ENCODE results near the gene TTC34.
A peak's percentile ranks its signal among the peaks of the same experiment; 100 is the strongest.
"Not testable (repeated sequence)": the region's sequence is repeated elsewhere in the genome, so short reads cannot be mapped to it uniquely, and the experiment has no call there.

Gene TTC34

DNA sequence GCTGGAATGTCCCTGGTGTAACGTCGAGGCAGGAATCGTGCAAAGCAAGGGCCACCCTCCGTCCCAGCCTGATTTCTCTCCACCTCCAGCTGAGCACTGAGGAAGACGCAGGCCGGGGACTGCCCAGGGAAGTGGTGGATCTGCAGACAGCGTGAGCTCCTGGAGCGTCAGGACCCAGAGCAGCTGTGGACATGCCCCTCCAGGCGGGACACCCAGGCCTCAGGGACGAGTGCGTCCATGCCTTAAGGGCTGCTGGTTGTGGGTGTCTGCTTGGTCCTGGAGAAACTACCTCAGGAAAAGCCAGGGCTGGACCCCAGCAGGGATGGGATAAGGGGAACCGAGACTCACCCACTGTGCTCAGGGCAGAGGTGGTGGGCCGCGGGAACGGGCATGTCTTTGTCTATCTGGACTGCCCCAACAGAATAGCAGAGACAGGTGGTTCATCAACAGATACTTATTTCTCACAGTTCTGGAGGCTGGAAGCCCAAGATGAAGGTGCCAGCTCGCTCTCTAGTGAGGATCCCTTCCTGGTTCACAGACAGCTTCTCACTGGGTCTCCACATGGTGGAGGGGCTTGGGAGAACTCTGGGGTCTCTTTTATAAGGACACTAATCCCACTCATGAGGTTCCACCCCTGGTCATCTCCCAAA lies 162.9 kb downstream of the TTC34 start:
- peak in 1 of 2 experiments; percentile 8 for DNase-seq

DNA sequence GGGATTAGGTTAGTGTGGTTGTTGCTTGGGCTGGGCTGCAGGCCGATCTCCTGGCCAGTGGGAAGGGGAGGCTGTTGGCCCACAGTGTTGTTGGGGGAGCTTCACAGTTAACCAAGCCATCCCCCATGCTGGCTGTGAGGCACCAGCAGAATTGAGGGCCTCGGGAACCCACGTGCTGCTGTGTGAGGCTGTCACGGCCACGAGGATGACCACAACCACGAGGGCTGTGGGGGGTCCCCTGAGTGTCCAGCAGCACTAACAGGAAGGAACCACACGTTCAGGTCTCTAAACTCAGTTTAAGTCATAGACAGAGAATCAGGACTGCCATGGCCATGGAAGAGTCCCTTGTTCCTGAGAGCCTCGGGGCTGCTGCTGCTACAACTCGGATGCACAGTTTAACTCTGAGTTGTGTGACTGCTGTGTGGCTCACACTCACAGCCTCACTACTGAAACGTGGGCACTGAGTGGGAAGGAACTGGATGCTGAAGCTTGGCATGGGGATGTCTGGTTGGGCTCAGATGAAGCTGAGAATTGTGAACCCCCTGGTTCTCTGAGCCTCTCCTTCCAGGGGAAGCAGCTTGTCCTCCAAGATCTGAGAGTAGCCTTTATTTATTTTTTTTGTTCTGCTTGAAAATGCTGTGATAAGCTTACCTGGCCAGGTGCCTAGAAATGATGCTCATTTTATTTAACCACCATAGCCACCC lies 163.9 kb downstream of the TTC34 start:
- peak in 1 of 2 experiments; percentile 14 for DNase-seq

DNA sequence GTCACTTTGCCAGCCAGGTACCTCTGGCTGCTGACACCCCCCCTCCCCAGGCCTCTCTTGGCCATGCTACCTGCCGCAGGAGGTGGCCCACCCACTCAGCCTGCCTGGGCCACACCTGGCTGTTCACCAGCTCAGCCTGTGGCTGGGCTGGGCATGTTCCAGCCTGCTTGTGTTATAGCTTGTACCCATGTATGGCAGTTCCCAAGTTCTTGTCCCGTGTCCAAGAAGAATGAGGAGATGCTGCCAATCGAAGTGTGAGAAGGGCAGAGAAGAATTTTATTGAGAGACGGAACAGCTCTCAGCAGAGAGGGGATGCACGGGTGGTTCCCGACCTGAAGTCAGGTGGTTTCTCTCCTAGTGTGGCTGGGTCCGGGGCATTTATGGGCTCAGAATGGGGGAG lies 164.8 kb downstream of the TTC34 start:
- peak; percentile 11 for DNase-seq

DNA sequence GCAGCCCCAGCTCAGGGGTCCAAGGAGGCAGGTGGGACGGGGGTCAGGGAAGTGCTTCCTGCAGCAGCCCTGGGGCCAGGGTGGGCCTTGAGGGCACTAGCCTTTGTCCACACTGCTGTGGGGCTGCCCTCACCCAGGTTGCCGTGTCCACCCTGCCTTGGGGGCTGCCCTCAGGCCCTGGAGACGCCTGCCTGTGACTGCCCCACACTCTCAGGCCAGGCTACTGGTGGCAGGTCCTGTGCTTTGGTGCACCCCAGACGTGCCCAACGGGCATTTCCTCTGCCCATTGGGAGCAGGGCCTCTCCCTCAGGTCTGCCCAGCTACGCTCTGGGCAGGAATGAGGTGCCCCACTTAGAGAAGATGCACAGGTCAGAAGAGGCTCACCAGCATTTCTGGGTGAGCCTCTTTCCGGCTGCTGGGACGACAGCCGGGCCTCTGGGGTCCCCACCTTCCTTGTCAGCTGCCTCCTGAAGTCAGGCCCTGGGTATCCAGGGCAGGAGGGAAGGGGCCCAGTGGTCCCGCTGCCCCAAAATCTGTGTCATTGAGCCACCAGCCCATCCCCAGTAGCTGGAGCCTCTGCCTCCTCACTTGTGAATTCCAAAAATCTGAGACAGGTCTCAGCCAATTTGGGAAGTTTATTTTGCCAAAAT lies 166.0 kb downstream of the TTC34 start:
- peak; percentile 13 for DNase-seq

DNA sequence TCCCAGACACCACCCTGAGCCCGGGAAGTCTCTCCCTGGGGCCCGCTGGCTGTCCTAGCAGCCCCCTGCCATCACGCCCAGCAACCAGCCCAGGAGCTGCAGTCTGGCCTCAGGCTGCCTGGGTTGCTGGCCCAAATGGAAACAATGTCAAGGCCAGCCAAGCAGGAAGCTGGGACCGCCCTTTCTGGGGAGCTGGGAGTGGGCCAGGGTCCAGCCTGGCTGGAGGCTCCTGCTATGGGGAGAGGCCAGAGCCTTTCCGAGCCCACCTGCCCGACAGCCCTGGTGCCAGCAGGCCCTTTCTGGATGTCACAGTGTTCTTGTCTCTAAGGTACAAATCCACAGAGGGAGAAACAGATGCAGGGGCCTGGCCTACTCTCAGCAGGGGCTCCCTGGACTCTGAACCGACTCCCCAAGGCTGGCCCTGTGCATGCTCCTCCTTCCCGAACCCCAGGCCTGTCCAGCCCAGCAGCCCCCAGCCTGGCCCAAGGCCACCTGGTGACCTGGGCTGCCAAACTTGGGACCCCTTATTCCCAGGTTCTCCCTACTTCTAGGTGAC lies 167.5 kb downstream of the TTC34 start:
- DNase-seq = peak in 1 of 2 experiments; percentile 11

DNA sequence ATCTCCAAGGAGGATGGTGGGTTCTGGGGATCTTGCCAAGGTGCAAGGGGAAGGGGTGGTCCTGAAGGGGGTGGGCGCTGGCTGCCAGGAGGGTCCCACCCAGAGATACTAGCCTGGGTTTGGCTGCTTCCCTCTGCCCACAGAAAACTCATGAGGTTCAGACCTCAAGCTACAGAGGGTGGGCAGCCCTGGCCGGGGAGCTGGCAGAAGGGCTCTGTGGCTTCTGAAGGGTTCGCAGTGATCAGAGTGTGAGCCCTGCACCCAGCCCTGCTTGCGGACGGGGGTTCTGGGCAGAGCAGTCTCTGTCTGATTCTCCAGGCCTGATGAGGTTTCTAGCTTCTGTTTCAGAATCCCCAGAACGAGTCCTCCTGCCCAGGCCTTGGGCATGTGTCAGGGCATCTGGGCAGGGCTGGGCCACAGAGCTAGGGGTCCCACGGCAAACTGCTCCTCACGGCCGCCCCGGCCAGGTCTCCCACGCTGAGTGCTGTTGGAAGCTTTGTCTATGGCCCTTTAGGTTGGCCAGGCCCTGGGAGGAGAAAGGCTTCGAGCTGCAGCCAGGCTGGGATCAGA lies 168.0 kb downstream of the TTC34 start:
- DNase-seq = peak in 1 of 2 experiments; percentile 10

DNA sequence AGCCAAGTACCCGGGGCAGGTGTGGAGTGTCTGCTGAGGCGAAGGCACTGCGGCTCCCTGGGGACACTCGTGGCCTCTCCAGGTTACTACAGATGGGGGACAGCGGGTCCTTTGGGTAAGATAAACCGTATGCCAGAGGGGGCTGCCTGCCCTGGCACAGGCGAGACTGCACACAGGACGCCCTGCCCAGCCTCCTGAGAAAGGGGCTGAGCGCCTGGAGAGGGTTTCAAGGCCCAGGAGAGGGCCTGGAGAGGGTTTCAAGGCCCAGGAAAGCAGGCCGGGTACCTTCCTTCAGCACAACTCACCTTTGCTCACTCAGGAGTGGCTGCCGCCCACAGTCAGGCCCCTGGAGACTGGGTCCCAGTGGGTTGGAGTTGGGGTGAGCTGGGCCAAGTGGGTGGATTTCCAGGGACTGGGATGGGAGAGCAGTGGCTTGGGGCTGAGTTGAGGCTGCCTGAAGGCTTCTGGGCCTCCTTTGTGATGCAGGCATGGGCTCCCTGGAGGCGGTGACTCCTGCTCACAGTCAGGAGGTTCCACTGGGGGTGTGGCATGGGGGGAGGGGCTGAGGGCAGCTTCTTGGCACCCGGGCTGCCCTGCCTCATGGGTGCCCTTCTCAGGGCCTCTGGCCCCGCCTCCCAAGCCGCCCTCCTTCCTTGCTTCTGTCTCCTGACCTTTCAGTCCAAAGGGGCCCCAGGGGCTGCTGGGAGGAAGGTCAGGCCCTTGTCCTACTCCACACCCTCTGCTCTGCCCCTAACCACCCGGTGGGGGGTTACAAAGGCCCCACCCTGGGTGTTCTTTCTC lies 168.7 kb downstream of the TTC34 start, which contains the start of gene MMEL1:
MMEL1 (minus strand) TSS at position 456 of the 801 bp plus-strand sequence. CDS start 3,532 bp downstream, outside the sequence.
- no peak for DNase-seq

DNA sequence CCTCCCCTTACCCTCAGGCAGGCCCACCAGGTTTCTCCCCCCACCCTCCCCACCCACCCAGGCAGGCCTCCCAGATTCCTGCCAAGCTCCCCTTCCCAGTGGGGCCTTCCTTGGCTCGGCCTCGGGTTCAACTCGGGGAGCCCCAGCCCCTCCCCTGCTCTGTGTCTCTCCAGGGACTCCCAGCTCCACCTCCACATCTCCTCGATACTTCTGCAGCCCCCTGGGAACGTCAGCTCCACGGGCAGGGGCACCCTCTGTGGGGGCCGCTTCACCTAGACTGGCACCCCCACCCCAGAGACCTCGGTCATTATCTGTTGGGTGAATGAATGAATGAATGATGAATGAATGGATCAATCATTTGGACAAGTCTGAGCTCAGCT lies 169.5 kb downstream of the TTC34 start:
- no peak for DNase-seq

DNA sequence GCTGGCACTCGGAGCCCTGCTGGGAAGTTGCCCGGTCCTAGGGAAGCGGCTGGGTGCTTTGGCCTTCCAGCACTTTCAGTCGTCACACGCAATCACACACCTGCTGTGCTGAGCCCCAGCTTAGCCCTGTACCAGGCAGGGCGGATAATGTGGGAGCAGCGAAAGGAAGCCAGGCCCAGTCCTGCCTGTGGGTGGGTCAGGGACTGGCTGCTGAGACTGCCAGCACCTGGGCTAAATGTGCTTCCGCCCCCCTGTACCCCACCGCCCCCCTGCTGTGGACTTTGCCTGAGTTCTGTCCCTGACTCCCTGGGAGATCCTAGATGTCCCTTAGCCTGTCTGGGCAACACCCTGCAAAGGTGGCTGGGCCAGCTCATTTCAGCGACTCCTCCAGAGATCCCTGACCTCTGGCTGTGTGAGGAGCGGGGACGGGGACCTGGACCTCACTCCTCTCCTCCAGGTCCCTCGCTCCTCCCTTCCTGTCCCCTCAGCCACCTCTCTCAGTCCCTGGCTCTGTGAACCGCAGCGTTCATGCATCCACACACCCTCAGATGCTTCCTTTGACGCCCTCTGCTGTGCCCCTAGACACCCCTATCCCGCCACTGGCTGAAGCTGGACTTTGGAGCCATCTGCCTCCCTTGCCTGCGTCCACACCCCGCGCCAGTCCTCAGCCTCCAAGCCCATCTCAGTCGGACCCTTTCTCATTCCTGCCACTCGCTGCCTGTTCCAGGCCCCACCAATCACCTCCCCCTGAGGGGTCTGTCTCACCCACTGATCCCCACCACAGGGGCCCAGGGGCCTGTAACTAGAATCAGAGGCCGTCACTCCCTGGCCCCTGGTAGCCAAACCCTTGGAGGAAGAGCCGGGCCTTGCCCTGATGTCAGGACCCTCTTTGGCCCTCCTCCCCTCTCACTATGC lies 170.1 kb downstream of the TTC34 start:
- DNase-seq = no peak

DNA sequence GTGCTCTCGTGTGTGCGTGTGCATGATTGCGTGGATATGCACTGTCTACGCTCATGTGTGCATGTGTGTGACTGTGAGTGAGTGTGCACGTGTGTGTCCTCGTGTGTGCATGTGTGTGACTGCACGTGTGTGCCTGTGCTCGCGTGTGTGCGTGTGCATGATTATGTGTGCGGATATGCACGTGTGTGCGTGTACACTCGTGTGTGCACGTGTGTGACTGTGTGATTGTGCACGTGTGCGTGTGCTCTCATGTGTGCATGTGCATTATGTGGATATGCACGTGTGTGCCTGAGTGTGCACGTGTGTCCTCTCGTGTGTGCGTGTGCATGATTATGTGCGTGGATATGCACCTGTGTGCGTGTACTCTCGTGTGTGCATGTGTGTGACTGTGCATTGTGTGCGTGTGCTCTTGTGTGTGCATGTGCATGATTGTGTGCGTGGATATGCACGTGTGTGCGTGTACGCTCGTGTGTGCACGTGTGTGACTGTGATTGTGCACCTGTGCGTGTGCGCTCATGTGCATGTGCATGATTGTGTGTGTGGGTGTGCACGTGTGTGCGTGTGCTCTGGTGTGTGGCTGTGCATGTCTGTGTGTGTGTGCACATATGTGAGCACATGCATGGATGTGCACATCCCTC lies 170.9 kb downstream of the TTC34 start:
- no peak for DNase-seq

DNA sequence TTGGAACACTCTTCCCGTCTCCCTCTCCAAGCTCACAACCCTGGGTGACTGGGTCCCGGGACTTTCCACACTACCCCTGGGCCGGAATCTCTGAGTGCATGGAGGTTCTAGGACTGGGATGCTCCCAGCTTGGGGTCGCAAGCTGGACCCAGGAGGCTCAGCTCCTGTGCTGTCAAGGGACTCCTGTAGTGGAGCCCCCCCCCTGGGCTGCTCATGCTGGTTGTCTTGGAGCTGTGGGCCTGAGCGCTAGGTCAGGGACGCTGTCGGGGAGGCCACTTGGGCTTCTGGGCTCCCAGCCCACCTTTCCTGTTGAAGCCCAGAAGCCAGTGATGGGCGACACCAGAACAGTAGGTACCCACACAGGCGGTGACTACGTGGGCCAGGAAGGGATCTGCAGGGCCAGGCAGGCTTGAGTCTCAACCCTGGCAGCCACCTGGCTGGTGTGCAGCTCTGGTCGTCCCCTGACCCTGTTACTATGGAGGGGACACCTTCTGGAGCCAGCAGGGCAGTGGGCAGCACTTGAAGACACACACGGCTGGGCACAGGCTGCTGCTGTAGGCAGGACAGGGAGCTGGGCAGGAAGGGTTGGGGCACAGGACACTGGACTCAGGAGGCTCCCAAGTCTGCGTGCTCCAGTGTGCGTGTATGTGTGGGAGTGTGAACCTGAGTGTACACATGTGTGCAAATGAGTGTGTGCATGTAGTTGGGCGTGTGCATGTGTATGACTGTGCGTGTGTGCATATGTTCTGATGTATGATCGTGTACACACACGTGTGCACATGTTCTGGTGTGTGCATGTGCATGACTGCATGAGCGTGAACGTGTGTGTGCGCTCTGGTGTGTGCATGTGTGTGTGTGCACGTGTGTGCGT lies 171.6 kb downstream of the TTC34 start:
- no peak for DNase-seq

DNA sequence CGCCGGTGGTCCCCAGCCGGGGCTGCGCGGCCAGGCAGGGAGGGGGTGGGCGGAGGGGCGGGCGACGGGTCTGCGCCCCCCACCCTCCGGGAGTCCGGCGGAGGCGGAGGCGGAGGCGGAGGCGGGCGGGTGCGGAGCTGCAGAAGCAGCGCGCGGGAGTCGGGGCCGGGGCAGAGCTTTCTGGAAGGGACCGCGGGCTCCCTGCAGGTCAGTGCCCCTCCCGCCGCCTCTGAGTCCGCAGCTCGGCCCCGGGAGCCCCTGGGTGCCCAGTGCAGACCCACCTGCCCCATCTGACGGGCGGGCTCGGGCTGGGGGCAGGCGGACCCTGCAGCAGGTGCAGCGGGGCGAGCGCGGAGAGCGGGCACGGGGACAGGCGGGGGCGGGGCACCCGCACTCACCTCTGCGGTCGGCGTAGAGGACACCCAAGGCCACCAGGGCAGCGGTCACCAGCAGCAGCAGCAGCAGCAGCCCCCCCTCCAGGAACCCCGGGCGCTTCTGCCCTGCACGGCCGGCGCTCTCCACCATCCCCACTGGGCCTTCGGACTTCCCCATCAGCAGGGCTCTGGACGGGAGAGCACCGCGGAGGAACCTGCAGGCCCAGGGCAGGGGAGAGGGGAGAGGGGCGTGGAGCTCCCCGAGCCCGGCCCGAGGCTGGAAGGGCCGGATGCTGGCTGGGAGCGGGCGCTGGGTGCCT lies 172.4 kb downstream of the TTC34 start:
- no peak for DNase-seq

DNA sequence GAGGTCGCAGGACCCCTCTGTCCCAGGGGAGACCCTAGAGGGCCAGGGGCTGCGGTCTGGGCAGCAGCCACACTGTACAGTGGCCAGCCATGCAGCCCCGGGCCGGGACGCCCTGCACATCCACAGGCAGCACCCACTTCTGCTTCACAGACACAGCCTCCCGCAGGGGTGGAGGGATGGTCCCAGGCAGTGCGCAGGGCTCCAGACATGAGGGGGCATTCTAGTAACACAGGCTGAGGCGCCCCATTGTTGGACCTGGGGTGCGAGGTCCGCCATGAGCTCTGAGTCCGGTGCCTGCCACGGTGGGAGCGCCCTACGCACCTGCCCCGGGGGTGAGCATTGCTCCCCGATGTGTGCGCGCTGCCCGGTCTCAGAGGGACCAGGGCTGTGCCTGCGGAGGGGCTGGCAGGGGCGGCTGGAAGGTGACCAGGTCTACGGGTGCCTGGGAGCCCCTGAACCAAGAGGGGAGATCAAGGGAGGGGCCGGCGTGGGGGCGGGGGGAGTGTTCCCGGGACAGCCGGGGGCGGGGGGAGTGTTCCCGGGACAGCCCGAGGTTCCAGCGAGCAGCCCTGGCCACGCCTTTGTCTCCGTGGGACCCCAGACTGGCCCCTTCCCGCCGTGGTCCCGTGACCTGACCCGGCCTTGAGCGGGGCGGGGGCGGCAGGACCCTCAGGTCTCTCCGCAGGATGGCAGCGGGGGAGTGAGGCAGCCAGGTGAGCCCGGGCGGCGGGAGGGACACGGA lies 173.1 kb downstream of the TTC34 start:
- DNase-seq = no peak

DNA sequence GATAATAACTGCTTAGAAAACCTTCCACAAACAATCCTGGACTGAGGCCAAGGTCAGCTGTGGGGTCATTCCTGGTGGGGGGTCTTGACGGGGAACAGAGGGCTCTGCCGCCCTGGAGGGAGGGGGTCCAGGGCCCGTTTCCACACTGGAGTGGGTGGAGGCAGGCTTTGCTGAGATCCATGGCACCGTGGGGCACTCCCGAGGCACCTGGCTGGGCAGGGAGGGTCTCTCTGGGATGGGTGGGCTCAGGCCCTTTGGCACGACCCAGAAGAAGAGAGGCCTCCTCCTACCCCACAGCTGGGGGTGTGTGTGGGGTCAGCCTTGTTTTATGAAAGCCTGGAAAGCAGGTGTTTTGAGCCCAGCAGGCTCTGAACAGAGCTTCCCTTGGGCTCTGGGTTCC lies 173.7 kb downstream of the TTC34 start:
- no peak for DNase-seq

DNA sequence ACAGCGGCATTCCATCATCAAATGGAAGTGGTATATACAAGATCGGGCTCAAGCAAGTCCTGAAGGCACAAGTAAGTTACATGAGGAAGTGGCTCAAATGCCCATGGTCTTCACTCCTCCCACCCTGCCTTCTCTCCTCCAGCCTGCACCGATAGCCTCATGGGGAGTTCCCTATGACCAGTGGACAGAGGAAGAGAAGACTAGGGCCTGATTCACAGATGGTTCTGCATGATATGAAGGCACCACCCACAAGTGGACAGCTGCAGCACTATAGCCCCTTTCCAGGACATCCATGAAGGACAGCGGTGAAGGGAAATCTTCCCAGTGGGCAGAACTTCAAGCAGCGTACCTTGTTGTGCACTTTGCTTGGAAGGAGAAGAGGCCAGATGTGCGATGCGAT lies 175.7 kb downstream of the TTC34 start:
- not testable (repeated sequence) for DNase-seq

DNA sequence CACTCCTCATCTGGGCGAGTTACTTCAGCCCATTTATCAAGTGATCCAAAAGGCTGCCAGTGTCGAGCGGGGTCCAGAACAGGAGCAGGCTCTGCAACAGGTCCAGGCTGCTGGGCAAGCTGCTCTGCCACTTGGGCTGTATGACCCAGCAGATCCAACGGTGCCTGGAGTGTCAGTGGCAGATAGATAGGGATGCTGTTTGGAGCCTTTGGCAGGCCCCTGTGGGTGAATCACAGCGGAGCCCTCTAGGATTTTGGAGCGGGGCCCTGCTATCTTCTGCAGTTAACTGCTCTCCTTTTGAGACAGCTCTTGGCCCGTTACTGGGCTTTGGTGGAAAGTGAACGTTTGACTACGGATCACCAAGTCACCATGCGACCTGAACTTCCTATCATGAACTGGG lies 176.2 kb downstream of the TTC34 start:
- DNase-seq = no peak

DNA sequence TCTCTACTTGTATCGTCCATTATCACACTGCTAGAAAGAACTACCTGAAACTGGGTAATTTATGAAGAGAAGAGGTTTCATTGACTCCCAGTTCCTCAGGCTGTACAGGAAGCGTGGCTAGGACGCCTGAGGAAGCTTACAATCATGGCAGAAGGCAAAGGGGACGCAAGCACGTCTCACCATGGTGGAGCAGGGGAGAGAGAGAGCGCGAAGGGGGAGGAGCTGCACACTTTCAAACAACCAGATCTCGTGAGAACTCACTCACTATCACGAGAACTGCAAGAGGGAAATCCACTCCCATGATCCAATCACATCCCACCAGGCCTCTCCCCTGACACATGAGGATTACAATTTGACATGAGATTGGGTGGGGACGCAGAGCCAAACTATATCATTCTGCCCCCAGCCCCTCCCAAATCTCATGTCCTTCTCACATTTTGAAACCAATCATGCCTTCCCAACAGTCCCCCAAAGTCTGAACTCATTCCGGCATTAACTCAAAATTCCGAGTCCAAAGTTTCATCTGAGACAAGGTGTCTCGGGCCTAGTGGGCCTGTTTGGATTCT lies 176.7 kb downstream of the TTC34 start:
- no peak for DNase-seq

All from activated T-cell treated with anti-CD3 and anti-CD28 coated beads, Interleukin-2, amount 50 U/mL, for 48 hours (primary cell).